GM21576 (cell line): ENCODE results near the gene CADM4.
"Not testable (repeated sequence)": the region's sequence is repeated elsewhere in the genome, so short reads cannot be mapped to it uniquely, and the experiment has no call there.

Source experiments
- ATAC-seq: cut with Tn5 transposase; IDR thresholded peaks from one replicate; pipeline ENCODE4 v1.9.1; 2021; ENCODE audit warnings: mild to moderate bottlenecking, moderate library complexity; ENCODE audit not compliant: unreplicated experiment

Gene CADM4

GRCh38 chr19:43664018-43664417 is 24.4 kb upstream of the CADM4 start:
- no peak for ATAC-seq

GRCh38 chr19:43662487-43662886 is 22.8 kb upstream of the CADM4 start:
- no peak for ATAC-seq

GRCh38 chr19:43660971-43661360 is 21.3 kb upstream of the CADM4 start:
- no peak for ATAC-seq

GRCh38 chr19:43660301-43660970 is 20.8 kb upstream of the CADM4 start:
- ATAC-seq: no peak

- ATAC-seq: no peak
These were observed 18.8 kb upstream of the CADM4 start for GRCh38 chr19:43658494-43658893.

GRCh38 chr19:43658001-43658400 is 18.4 kb upstream of the CADM4 start:
- ATAC-seq: no peak

GRCh38 chr19:43656436-43656835 is 16.8 kb upstream of the CADM4 start:
- no peak for ATAC-seq

GRCh38 chr19:43652546-43652874 is 12.9 kb upstream of the CADM4 start:
- no peak for ATAC-seq

- ATAC-seq: no peak
These were observed 12.3 kb upstream of the CADM4 start for GRCh38 chr19:43651758-43652545.

GRCh38 chr19:43650276-43650675 is 10.6 kb upstream of the CADM4 start:
- not testable (repeated sequence) for ATAC-seq

- ATAC-seq: no peak
These were observed 9.9 kb upstream of the CADM4 start for GRCh38 chr19:43649514-43649913.

GRCh38 chr19:43648633-43649032 is 9.0 kb upstream of the CADM4 start:
- no peak for ATAC-seq

GRCh38 chr19:43644181-43644580 is 4.5 kb upstream of the CADM4 start:
- ATAC-seq: no peak

- no peak for ATAC-seq
These were observed 3.7 kb upstream of the CADM4 start for GRCh38 chr19:43643326-43643725.

- no peak for ATAC-seq
These were observed 2.9 kb upstream of the CADM4 start for GRCh38 chr19:43642531-43642930.

- ATAC-seq: no peak
These were observed 1.7 kb upstream of the CADM4 start for GRCh38 chr19:43641333-43641732.

GRCh38 chr19:43640424-43640757 is 741 bp upstream of the CADM4 start:
- no peak for ATAC-seq

- no peak for ATAC-seq
These were observed 593 bp downstream of the CADM4 start for GRCh38 chr19:43638995-43639518.

- ATAC-seq: no peak
These were observed 1.2 kb downstream of the CADM4 start for GRCh38 chr19:43638214-43638994.

- ATAC-seq: no peak
These were observed 3.4 kb downstream of the CADM4 start for GRCh38 chr19:43636121-43636683.

- ATAC-seq: not testable (repeated sequence)
These were observed 4.1 kb downstream of the CADM4 start for GRCh38 chr19:43635561-43635940.
